C4-2B (cell line): ENCODE data around the gene GBE1.

ENCODE experiments used
- ZFX ChIP-seq: fragments of 450-650 bp; IDR thresholded peaks from 2 replicates; pipeline ENCODE4 v1.6.1; 2017
- TF ChIP-seq, protein P1 (sequence below): fragments of 450-650 bp; conservative IDR thresholded peaks from 2 replicates; pipeline ENCODE4 v1.5.1; 2017; ENCODE audit warnings: mild to moderate bottlenecking

DNA sequence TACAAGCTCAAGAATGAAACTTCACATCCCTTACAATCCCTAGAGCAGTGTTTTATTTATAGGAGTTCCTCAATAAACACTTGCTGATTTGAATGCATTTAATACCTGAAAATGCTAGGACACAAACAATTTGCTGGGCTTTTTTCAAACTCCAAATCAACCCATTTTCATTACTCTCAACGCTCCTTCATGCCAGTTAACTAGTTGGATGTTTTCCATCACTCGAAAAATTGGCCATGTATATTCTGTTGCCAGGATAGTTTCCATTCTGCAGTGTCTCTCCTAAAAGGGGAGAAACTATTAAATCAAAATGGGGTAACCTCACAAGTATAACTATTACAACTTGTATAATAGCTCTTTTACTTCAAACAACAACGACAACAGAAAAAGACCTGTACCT, 1.2 kb downstream of the GBE1 start:
- TF ChIP-seq, protein P1, sequence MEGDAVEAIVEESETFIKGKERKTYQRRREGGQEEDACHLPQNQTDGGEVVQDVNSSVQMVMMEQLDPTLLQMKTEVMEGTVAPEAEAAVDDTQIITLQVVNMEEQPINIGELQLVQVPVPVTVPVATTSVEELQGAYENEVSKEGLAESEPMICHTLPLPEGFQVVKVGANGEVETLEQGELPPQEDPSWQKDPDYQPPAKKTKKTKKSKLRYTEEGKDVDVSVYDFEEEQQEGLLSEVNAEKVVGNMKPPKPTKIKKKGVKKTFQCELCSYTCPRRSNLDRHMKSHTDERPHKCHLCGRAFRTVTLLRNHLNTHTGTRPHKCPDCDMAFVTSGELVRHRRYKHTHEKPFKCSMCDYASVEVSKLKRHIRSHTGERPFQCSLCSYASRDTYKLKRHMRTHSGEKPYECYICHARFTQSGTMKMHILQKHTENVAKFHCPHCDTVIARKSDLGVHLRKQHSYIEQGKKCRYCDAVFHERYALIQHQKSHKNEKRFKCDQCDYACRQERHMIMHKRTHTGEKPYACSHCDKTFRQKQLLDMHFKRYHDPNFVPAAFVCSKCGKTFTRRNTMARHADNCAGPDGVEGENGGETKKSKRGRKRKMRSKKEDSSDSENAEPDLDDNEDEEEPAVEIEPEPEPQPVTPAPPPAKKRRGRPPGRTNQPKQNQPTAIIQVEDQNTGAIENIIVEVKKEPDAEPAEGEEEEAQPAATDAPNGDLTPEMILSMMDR: no peak
- no peak for TF ChIP-seq ZFX
